Measurements from ENCODE around the gene CES3.

Gene CES3, protein sequence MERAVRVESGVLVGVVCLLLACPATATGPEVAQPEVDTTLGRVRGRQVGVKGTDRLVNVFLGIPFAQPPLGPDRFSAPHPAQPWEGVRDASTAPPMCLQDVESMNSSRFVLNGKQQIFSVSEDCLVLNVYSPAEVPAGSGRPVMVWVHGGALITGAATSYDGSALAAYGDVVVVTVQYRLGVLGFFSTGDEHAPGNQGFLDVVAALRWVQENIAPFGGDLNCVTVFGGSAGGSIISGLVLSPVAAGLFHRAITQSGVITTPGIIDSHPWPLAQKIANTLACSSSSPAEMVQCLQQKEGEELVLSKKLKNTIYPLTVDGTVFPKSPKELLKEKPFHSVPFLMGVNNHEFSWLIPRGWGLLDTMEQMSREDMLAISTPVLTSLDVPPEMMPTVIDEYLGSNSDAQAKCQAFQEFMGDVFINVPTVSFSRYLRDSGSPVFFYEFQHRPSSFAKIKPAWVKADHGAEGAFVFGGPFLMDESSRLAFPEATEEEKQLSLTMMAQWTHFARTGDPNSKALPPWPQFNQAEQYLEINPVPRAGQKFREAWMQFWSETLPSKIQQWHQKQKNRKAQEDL

DNA sequence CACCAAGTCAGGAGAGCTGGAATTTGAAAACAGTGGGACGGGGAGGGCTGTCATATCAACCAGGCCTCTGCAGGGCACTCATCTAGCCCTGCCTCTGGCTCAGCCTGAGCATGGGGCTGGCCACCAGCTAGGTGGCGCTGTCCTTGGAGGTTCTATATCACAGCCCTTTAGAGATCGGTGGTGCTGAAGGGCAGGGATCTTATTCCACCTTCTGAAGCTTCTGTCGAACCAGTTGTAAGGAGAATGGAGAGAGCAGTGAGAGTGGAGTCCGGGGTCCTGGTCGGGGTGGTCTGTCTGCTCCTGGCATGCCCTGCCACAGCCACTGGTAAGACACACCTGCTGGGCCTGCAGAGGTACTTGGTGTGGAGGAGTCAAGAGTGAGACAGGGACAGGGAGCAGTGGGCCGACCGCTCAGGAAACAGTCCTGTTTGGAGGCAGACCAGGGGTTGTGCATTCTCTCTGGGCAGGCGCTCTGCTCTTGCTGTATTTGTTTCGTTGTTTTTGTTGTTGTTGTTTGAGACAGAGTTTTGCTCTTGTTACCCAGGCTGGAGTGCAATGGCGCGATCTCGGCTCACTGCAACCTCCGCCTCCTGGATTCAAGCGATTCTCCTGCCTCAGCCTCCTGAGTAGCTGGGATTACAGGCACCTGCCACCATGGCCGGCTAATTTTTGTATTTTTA, at the start of gene CES3:
CES3 (plus strand) TSS at position 202 of the 680 bp plus-strand sequence; CDS start at position 244, 42 bp downstream.
- DNase-seq, result no peak

DNA sequence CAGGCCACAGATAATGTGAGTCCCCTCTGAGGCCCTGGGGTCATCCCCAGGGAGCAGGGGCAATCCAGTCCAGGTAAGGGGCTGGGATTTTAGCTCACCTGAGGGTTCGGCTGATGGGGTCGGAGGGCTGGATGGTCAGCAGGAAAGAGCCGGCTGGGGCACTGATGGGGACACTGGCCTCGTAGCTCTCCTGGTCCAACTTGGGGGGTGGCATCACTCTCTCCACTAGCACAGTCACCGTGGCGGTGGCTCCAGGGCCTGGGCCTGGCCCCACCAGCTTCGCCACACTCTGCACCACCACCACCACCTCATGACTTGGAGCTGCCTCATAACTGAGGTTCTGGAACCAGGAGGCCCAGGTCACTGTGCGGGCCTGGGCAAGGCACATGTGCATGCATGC, 49.3 kb upstream of the CES3 start:
- DNase-seq, result no peak

DNA sequence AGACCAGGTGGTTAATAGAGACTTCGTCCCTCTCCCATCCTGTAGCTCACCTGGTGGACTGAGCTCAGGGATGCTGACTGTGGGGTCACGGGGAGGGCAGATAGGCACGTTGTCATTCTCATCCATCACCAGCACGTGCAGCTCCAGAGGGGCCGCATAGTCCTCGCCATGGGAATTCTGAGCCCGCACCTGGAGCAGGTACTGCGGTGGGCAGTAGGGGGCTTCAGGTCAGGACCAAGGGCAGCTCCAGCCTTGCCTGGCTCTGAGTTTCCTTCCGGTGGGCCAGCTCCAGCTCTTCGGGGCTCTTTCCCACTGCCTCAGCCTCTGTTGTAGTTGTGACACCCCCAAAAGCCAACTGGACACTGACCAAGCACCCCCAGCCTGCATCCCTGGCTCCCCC, 48.0 kb upstream of the CES3 start:
- no peak for DNase-seq

DNA sequence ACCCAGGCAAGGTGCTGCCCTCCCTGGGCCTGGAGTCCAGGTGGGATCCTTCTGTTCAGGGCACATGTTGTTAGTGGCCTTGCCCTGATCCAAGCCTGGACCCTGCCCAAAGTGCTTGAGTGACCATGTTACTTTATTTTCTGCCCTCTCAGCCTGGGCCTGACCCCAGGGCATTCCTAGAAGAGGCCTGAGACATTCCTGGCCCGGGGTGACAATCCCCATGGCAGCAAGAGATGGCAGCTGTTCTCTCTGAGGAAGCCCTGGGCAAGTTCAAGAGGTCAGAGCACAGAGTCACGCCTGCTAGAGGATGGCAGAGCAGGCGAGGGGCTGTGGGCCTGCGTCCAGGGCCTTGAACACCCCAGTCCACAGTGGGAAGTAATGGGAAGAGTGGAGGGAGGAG, 47.4 kb upstream of the CES3 start:
- DNase-seq, result no peak

DNA sequence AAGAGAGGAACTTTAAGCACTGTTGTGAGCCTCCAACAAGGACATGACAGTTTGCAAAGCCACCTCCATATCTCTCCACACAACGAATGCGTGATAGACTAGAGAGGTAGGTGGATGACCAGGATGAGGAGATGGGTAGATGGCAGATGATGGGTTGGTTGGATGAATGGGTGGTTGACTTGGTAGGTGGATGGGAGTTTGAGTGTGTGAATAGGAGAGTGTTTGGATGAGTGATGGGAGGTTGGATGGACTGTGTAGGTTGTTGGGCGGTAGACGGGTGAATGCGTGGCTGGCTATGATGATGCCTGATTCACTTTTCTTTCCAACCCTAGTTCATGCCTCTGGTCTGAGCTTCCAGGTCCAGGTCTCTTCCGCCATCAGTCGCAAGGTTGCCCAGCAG, 46.5 kb upstream of the CES3 start:
- DNase-seq, result no peak

DNA sequence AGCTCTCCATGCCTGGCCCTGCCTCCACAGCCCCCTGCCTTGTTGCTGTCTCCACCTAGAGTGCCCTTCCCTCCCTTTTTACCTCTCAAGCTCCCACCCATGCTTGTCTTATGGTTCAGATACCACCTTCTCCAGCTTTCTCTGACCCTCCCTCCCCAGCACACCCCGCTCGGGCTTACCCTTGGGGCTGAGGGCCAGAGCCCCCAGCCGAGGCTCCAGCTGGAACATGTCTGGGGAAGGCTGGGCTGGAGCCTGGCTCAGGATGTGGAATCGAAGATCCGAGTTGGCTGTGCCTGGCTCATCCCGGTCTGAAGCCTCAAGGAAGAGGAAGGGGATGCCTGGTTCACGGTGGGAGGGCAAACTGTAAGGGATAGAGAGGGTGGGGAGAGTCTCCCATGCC, 46.0 kb upstream of the CES3 start:
- no peak for DNase-seq

DNA sequence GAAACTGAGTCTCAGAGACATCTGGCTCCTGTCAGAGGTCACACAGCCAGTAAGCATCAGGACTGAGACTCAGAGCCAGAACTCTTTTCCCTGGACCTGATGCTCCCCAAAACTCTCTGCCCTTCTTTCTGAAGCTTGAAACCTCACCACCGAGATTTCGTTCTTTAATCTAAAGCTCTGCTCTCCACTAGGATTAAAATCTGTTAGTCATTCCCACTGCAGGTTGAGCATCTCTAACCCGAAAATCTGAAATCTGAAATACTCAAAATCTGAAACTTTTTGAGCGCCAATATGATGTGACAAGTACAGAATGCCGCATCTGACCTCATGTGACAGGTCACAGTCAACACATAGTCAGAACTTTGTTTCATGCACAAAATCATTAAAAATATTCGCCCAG, 44.5 kb upstream of the CES3 start:
- no peak for DNase-seq

DNA sequence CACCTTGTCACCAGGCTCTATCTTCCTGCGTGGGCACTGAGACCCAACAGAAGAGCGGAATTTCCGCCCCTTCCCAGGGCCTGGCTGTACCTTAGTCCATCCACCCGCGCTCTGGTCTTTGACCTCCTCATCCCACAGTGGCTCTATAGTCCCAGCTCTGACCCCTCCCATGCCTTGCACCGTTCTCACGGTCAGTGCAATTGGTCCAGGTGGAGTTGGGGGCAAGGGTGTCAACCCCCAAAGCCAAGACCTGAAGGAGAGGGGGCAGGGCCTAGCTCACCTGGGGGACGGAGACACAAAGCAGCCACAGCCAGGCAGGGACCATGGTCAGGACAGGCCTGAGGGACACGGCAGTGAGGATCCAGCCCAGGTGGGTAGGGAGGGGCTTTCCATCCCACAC, 43.3 kb upstream of the CES3 start:
- no peak for DNase-seq

DNA sequence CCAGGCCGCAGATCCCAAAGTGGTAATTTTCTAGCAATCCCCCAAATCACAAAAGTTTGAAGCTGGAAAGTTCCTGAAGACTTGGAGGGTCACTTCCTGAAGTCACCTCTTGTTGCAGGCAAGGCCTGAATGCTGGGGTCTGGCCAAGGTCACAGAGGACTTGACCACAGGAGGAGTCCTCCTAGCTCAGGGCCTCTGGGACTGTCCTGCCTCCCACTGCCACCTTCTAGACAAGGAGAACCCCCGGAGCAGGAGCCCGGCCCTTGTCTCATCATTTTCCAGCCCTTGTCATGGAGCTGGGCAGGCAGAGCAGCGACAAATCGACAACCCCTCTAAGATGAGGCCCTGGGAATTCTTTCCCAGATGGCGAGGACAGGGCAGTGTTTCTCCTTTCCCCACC, 42.7 kb upstream of the CES3 start:
- DNase-seq, result no peak

DNA sequence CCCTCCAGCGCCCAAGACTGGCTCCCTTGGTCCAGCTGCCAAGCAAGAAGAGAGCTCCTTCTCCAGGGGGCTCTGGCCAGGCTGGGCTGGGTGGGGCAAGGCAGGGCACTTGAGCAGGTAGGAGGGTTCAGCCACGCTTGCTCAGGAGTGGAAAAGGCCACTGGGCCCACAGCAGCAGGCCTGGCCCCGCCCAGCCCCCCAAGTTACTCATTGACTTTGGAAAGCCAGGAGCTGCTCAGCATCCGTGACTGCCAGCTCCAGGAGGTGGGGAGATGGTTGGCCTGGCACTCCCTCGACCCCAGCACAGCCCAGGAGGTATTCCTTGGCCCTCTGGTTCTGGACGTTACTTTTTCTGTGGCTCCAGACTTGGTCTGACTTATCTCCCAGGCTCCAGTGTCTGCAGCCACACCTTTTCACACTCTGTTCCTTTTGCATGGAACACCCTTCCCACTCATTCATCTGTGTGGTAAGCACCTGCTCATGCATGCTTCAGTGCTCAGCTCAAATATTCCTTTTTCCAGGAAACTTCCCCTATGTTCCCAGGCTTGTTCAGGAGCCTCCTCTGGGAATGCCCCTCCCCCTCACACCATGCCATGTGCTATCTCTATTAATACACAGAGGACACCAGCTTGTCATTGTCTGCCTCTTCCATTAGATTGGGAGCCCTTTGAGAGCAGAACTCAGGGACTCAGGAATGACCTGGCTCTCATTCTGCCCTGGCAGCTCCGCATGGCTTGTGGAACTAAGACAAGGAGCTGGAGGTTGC, 42.1 kb upstream of the CES3 start, which contains the start of gene CDH16:
CDH16 (minus strand) TSS at position 83 of the 766 bp plus-strand sequence. CDS start 820 bp downstream, outside the sequence.
- no peak for DNase-seq

DNA sequence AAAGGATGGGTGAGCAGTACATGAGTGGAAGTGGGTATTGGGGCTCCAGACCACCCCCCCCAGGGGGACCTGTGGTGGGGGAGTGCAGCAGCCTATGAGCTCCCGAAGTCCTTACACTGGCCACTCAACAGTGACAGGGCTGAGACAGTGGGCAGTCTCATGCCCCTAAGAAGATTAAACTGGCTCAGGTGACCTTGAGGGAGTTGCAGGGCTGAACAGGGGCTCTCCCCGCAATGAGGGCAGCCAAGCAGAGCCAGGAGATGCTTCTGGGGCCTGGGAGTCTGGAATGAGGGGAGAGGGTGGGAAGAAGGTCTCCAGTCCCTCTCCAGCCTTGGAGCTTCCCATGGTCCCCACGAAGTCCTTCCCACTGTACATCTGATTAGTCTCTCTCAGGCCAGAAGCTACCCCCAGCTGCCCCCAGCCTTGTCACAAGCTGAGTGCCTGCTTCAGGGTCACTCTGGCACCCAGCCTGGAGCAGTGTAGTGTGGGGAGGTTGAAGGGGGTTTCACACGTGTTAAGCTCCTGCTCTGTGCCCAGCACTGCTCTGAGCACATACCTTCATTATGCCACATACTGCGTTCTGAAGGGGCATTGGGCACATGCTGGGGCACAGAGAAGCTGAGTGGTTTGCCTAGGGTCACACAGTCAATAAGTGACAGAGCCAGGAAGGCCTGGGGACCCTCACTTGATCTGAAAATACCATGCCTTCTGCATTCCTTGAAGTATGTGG, 41.3 kb upstream of the CES3 start:
- no peak for DNase-seq

DNA sequence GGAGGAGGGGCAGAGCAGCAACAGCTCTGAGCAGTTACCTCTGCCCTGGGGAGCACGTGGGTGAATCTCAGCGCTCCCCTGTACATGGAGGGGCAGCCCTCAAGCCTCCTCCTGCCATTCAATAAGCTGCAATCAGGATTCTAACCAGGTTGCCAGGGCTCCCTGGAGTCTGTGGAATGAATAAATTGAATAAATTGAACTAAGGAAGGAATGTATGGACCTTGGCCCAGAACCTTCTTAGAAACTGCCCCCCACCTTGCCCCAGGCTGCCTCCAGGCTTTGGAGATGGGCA, 40.8 kb upstream of the CES3 start:
- no peak for DNase-seq

DNA sequence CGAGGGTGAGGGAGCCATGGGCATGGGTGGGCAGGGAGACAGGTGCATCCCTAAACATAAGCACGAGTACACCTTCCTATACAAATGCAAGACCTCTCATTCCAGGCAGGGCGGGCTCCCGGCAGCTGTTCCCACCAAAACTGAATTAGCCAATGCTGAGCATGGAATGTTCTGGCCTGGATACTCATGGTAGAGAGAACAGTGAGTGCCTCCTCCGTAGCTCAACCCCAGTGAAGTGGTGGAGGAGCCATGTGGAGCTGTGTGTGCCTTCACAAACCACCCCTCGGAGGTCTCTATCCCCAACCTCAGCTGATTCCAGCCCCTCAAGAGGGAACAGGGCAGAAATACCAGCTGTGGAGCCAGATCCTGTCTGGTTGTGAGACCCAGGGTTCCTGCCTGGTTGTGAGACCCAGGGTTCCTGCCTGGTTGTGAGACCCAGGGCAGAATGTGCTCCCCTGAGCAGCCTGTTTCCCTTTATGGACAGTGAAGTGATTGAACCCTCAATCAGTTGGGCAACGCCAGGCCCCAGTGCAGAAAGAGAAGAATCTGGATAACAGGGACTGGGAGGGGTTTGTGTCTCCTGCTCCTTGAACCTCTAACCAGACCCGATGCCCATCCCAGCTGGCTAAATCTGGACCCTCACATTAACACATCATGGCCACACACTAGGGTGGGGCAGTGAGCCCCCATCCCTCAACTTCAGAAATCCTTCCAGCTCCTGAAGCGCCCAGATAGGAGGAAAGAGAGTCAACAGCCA, 40.0 kb upstream of the CES3 start:
- DNase-seq, result no peak

DNA sequence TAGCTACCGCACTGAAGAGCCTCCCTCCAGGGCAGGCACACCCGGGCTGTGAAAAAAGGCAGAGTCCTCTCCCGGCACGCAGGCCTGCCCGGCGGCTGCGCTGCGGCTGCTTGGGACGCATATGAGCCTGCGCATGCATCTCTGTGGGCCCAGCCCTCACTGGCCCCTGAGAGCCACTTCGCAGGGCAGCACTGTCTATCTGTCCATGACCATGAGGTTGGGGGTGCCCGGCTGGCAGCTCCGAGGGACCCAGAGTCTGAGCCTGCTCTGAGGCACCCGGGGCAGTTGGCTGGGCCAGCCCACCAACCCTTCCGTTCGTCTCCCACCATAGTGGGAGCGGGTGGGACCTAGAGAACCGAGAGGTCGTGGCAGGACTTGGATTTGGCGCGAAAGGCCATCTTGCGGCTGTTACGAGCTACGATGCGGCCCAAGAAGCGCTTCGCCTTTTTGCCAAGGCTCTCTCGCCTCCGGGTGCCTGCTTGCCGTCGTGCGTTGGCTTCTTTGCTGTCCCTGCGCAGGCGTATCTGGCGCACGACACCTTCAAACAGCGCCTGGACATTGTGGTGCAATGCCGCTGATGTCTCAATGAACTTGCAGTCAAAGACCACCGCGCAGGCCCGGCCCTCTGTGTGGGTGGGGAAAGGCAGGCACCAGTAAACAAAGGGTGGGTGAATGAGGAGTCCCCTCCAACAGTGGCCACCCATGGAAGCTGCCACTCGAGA, 39.2 kb upstream of the CES3 start:
- no peak for DNase-seq

DNA sequence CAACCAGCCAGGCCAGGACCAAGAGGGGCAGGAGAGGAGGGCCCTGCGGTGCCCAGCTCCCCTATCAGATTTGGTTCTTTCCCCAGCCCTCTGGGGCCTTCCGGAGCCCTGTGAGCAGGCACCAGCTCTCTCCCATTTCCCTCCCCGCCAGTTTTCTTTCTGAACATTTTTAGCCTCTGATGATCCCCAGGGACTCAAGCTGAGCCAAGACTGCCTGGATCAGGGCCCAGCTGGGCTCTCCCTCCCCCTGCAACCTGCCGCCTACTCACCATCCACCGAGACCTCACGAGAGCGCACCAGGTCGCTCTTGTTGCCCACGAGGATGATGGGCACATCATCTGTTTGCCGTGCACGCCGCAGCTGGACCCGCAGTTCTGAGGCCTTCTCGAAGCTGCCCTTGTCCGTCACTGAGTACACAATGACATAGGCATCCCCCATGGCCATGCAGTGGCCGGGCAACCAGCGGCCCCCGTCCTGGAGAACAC, 37.8 kb upstream of the CES3 start:
- DNase-seq, result no peak

DNA sequence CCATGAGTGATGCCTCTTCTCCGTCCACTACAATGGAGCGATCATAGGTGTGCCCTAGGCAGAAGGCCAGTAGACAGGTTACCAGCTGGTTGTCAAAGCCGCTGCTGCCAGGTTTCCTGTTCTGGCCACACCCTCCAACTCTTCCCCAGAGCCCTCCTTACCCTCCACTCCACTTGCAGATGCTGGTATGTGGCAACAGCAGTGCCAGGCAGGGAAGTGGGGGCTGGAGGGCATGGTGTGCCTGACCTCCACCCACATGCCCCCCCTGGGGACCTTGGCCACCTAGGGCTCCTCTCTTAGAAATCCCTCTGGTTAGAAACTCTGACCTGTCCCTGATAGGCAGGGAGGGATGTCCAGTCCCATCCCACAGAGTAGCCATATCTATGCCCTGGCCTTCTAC, 37.2 kb upstream of the CES3 start:
- DNase-seq, result no peak

DNA sequence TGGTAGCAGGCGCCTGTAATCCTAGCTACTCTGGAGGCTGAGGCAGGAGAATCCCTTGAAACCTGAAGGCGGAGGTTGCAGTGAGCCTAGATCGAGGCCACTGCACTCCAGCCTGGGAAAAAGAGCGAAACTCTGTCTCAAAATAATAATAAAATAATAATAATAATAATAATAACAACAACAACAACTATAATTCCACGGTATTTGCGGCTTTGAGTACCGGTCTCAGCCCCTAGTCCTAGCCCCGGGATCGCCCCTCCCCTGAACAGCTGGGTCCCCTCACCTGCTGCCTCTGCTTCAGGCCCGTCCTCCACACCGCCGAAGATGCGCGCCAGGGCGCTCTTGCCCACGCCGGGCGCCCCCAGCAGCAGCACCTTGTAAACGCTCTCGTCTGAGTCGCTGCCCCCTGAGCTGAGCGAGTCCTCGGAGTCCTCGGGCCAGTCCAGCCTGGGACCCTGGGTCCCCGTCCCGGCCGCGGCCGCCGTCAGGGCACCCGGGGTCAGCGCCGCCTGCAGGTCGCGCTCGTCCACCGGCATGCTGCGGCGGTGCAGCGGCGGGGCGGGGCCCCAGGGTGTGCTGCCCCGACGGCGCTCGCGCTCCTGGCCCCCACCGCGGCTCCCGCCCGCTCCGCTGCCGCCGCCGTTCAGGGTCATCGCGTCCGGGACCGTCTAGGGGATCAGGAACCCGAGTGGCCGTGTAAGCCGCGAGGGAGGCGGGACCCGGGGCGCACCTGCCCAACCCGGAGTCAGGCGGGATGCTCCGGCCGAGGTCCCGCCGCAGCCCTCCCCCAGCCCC, 36.3 kb upstream of the CES3 start:
- no peak for DNase-seq

DNA sequence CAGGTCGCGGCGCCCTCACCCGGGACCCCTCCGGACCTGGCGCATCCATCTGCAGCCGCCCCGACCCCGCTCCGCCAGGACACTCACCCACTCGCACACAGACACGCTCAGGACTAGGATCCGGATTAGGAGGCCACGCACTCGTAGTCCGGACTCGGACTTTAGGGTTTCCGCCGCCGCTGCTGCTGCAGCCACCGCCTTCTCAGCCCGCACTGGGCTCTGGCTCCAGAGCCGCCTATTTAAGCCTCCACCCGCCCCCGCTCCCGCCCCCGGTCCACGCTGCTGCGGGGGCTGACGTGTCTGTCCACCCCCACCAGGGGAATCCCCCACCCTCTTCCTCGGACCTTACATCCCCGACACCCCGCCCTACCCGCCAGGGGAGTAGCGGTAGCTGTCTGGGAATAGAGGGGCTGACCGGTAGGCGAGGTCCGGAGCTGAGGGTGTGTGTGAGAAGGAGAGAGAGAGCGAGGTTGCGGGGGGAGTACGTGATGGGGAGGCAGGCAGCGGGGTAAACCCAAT, 35.7 kb upstream of the CES3 start, which contains the start of gene RRAD:
RRAD (minus strand) TSS at position 214 of the 519 bp plus-strand sequence. CDS start 356 bp downstream, outside the sequence.
- DNase-seq, result no peak

DNA sequence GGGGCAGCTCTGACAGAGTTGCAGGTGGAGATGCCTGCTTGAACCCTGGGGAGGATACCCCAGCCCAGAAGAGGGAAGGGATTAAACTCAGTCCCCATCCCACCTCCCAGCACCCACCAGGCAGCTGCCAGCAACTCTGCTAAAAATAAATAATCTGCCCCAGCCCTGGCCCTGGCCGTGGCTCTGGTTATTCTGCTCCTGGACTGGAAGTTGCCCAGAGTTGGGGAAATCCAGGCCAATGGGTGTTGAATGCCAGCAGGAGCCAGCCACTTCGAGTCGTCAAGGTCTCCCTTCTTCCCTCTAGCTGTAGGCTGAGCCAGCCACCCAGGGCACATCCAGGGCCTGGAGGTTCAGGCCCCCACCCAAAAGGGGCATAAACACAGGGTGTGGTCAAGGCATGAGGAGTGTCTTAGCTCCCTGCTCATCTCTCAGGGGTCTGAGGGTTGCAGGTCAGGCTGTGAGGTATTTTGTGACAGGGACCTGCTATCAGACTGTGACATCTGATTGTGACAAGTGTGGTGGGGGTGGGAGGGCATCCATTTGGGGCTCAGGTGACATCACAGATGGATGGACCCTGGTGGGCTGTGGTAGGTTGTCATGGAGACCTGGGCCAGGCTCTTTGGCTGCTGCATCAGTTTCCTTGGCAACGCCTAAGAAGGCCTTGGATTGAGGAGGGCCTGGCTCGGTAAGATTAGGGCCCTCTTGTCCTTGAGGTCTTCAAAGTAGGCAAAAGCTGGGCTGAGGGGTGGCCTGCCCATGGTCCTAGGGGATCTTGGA, 34.7 kb upstream of the CES3 start:
- no peak for DNase-seq

All from NCI-H187 treated with DMSO at 0.1 percent for 48 hours (cell line).